HL-60 (cell line): ENCODE data around the gene TNRC6C.

Experiments
- DNase-seq, 2 experiments: peaks; one replicate each; pipeline ENCODE4 v3.0.0-alpha.2; 2010 to 2020; ENCODE audit warnings: low read depth in 1 of 2, low spot score in 1 of 2
- H3K27ac ChIP-seq: fragments of 250-450 bp; sonication (Bioruptor Pico); replicated peaks from 2 replicates; pipeline ENCODE4 v1.5.1; 2020; ENCODE audit warnings: mild to moderate bottlenecking, moderate library complexity
- H3K27me3 ChIP-seq: fragments of 250-450 bp; sonication (Bioruptor Pico); 2 replicates; pipeline ENCODE4 v1.5.1; 2021; ENCODE audit warnings: mild to moderate bottlenecking, moderate library complexity; ENCODE audit not compliant: insufficient read depth, poor library complexity, severe bottlenecking
- H3K4me3 ChIP-seq: replicated peaks from 2 replicates; pipeline ENCODE4 v1.5.1; 2011; ENCODE audit warnings: mild to moderate bottlenecking, control low read depth, low read length; ENCODE audit not compliant: insufficient read depth
- GABPA ChIP-seq: IDR thresholded peaks from 2 replicates; pipeline ENCODE4 v1.6.1; 2012; ENCODE audit warnings: low read depth
- POLR2AphosphoS5 ChIP-seq: IDR thresholded peaks from 2 replicates; pipeline ENCODE4 v1.6.1; 2012; ENCODE audit warnings: low read depth
- SPI1 ChIP-seq: IDR thresholded peaks from 2 replicates; pipeline ENCODE4 v1.6.1; 2012; ENCODE audit warnings: low read depth, mild to moderate bottlenecking, borderline replicate concordance
- TF ChIP-seq, protein P1 (sequence below): IDR thresholded peaks from 2 replicates; pipeline ENCODE4 v1.6.1; 2012; ENCODE audit warnings: low read depth; ENCODE audit not compliant: insufficient replicate concordance
- TF ChIP-seq, protein P2 (sequence below): IDR thresholded peaks from one replicate; pipeline ENCODE4 v1.5.1; 2011; ENCODE audit warnings: low read length, control low read depth, inconsistent platforms; ENCODE audit not compliant: insufficient read depth

Gene TNRC6C

DNA sequence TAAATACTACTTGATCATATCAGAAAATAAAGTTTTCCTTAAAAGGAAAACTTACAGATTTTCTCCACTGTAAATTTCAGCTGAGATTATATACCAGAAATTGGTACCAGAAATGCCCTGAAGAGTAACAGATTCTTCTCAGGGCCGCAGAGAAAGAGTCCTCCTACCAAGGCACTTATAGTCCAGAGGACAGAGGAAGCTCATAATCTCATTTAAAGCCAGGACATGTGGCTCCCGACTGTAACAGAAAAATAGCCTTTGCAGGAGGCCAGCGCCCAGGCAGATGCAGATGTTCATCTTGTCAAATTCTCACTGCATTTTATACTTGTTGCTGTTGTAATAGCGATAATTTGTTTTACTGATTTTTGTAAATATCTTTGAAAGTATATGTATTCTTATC, 43.7 kb downstream of the TNRC6C start:
- no peak overlapping the region for H3K4me3 ChIP-seq
- no peak overlapping the region for H3K27ac ChIP-seq
- DNase-seq = no peak
- H3K27me3 ChIP-seq = no peaks in the 10 kb centered on the region
- TF ChIP-seq, protein P1, sequence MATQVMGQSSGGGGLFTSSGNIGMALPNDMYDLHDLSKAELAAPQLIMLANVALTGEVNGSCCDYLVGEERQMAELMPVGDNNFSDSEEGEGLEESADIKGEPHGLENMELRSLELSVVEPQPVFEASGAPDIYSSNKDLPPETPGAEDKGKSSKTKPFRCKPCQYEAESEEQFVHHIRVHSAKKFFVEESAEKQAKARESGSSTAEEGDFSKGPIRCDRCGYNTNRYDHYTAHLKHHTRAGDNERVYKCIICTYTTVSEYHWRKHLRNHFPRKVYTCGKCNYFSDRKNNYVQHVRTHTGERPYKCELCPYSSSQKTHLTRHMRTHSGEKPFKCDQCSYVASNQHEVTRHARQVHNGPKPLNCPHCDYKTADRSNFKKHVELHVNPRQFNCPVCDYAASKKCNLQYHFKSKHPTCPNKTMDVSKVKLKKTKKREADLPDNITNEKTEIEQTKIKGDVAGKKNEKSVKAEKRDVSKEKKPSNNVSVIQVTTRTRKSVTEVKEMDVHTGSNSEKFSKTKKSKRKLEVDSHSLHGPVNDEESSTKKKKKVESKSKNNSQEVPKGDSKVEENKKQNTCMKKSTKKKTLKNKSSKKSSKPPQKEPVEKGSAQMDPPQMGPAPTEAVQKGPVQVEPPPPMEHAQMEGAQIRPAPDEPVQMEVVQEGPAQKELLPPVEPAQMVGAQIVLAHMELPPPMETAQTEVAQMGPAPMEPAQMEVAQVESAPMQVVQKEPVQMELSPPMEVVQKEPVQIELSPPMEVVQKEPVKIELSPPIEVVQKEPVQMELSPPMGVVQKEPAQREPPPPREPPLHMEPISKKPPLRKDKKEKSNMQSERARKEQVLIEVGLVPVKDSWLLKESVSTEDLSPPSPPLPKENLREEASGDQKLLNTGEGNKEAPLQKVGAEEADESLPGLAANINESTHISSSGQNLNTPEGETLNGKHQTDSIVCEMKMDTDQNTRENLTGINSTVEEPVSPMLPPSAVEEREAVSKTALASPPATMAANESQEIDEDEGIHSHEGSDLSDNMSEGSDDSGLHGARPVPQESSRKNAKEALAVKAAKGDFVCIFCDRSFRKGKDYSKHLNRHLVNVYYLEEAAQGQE = no peak
- TF ChIP-seq, protein P2, sequence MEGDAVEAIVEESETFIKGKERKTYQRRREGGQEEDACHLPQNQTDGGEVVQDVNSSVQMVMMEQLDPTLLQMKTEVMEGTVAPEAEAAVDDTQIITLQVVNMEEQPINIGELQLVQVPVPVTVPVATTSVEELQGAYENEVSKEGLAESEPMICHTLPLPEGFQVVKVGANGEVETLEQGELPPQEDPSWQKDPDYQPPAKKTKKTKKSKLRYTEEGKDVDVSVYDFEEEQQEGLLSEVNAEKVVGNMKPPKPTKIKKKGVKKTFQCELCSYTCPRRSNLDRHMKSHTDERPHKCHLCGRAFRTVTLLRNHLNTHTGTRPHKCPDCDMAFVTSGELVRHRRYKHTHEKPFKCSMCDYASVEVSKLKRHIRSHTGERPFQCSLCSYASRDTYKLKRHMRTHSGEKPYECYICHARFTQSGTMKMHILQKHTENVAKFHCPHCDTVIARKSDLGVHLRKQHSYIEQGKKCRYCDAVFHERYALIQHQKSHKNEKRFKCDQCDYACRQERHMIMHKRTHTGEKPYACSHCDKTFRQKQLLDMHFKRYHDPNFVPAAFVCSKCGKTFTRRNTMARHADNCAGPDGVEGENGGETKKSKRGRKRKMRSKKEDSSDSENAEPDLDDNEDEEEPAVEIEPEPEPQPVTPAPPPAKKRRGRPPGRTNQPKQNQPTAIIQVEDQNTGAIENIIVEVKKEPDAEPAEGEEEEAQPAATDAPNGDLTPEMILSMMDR = no peak
- no peak for TF ChIP-seq SPI1
- no peak for TF ChIP-seq POLR2AphosphoS5
- TF ChIP-seq GABPA = no peak

DNA sequence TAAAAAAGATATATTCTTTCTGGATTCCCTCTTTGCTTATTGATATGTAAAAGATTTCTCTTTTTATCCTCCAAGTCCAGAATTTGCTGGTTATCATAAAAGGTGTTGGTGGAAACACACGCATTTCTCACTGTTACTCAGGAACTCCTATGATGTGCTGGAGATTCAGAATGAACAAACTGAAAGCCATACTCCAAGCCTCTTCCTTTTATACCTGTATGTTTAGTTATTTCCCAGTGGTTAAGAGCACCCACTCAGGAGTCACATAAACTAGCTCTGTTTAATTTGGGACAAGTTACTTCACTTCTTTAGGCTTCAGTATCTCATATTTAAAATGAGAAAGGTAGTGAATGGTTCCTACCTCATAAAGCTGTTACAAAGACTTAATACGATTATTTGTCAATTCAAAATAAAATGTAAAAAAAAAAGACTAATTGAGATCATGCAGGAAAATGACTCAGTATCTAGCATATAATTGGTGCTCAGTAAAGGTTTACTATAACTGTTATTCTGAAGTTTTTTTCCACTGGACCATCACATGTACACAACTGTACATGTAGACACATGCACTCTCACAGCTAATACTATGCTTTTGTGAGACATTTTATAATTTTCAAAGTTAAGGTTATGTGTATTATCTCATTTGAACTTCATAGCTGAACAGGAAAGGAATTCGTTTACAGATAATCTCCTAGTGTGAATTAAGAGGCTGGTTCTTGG, 47.1 kb downstream of the TNRC6C start:
- DNase-seq = no peak
- no peak overlapping the region for H3K4me3 ChIP-seq
- TF ChIP-seq POLR2AphosphoS5 (no peak), SPI1 (no peak), GABPA (no peak)
- TF ChIP-seq, protein P2 = no peak
- TF ChIP-seq, protein P1 = no peak
- no peaks in the 10 kb centered on the region for H3K27me3 ChIP-seq
- no peak overlapping the region for H3K27ac ChIP-seq

DNA sequence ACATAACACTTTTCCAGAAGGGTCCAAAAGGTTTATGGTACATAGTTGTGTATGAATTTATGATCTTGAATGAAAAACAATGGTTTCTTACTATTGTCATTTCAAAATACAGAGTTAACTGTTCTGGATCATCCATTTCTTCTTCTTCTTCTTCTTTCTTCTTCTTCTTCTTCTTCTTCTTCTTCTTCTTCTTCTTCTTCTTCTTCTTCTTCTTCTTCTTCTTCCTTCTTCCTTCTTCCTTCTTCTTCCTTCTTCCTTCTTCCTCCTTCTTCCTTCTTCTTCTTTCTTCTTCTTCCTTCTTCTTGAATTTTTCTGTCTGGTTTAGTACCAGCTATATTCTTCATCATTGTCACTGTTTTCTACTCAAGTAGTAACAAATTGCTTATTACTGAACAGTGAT, 47.8 kb downstream of the TNRC6C start:
- no peaks in the 10 kb centered on the region for H3K27me3 ChIP-seq
- no peak for TF ChIP-seq POLR2AphosphoS5
- TF ChIP-seq GABPA = no peak
- TF ChIP-seq, protein P1 = no peak
- TF ChIP-seq, protein P2 = no peak
- no peak overlapping the region for H3K4me3 ChIP-seq
- no peak overlapping the region for H3K27ac ChIP-seq
- DNase-seq = no peak
